GM18909 (cell line): ENCODE measurements around the gene MTHFSD.

Experiments used
- ATAC-seq: cut with Tn5 transposase; IDR thresholded peaks from one replicate; pipeline ENCODE4 v1.9.1; 2021; ENCODE audit warnings: mild to moderate bottlenecking; ENCODE audit not compliant: unreplicated experiment, poor library complexity

MTHFSD gene

GRCh38 chr16:86515777-86516622 lies 39.0 kb downstream of the MTHFSD start:
- no peak for ATAC-seq

GRCh38 chr16:86515413-86515776 lies 39.6 kb downstream of the MTHFSD start:
- no peak for ATAC-seq

DNA sequence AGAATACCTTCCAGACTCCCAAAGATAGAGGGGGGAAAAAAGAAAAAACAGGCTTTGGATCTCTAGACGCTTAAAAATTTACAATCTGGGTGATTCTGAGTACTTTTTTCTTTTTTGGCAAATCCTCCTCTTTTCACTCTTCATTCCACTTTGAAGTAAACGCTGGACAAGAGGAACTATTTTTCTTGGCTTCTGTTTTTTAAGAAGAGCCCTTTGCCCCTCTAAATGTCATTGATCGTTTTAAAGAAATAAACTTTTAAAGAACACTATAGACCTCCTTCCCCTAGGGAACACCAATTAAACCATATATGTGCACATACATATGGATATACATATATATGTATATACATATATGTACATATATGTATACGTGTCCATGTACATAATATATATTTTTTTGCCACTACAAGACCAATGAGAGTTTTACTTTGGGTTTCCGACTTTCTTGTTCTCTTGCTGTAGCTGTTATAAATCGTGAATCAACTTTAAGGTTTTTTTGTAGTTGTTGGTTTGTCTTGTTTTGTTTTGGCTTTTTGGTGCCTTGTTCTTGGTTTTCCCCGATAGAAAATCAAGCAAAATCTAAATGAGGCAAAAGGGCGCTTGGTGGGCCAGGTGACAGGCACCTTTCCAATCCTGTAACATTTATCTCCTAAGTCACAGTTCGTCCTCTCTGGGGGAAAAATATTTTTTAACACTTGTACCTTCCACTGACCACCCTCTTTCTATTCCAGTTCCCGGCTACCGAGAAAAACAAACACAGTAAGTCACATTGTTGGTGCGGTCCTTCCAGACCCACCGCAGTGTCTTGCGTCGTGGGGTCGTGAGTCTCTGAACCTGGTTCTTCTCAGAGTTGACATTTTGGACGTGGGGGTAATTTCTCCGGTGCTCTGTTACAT lies 40.3 kb downstream of the MTHFSD start:
- no peak for ATAC-seq

DNA sequence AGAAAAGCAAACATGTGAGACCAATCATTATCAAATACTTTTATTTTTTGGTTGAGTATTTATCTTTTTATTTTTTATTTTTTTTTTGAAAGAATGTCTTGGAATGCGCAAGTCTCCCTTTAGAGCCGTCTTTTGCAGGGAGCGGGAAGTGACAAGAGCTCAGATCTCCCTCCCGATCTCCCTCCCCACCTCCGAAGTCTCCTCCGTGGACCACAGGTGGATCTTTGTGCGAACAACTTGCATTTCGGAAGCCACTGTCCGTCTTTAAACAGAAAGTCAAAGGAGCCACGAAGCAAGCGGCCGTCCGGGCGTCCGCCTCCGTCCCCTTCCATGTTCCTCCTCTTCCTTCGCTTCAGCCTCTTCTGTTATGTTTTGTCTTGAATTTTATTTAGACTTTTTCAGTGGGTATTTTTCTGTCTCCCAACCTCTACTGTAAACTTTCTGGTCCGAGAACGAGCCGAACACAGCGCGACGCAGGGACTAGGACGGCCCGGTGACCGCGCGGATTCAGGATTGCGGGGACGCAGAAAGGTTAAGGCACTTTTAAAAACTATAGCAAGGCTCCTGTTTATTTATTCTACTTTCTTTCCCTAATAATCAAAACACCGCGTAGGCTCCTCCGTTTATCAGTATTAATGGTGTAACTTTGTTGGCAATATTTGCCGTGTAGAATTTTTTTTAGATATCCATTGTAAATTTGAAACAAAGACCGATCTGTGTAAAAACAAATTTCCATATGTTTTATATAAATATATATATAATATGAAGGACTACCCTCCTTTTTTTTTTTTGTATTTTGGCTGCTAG lies 41.4 kb downstream of the MTHFSD start:
- ATAC-seq, result no peak

DNA sequence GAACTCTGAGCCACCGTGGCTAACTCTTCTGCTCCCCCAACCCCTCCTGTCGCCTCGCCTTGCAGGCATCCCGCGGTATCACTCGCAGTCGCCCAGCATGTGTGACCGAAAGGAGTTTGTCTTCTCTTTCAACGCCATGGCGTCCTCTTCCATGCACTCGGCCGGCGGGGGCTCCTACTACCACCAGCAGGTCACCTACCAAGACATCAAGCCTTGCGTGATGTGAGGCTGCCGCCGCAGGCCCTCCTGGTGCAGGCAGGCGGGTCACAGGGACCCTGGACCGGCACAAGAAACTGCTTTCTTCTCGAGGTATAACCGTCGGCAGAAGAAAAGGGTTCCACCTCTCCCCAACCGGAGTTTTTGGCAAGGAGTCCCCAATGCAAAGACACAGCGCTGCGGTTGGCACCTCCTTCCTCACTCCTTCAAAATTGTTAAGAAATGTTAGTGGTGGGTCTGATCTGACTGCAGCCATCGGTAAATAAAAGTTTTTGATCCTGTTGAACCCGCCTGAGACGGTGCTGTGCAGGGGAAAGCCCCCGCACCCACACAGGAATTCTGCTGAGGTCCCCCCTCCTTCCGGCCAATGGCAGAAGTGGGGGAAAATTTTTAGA lies 42.1 kb downstream of the MTHFSD start:
- ATAC-seq, result no peak

- no peak for ATAC-seq
These were observed 42.7 kb downstream of the MTHFSD start for GRCh38 chr16:86512301-86512859.

- no peak for ATAC-seq
These were observed 43.5 kb downstream of the MTHFSD start for GRCh38 chr16:86511317-86512161.

GRCh38 chr16:86510465-86511261 lies 44.4 kb downstream of the MTHFSD start, which contains the start of gene FOXF1:
TSS of gene FOXF1 (plus strand) at chr16:86510527. CDS start at chr16:86510570, 43 bp downstream.
- no peak for ATAC-seq

DNA sequence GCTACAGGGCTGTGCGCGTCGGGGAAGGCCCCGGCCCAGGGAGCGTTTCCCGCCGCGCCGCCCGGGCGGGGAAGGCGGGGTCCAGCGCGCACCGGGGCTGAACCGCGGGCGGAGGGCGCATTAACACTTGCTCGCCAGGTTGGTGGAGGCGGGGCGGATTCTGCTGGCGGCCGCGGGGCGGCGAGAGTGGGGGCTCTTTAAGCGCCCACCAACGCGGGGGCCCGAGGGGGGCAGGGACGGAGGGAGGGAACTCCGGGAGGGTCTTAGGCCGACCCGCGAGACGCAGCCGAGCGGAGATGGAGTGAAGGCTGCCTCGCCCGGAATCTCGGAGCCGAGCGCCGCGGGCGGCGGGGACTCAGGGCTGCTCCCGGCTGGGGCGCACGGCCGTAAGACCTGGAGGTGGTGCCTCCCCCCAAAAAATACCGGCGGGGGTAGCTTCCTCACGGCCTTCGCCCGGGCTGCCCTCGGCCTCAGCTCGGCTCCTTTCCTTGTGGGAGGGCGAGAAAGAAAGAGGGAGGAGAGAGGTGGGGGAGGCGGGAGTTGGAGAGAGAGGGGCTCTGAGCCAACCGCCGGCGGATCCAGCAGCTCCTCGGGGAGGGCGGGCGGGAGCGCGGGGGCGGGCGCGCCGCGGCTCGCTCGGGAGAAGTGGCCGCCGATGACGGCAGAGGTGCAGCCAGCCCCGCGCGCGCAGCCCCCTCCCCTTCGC lies 45.1 kb downstream of the MTHFSD start:
- ATAC-seq, result no peak

DNA sequence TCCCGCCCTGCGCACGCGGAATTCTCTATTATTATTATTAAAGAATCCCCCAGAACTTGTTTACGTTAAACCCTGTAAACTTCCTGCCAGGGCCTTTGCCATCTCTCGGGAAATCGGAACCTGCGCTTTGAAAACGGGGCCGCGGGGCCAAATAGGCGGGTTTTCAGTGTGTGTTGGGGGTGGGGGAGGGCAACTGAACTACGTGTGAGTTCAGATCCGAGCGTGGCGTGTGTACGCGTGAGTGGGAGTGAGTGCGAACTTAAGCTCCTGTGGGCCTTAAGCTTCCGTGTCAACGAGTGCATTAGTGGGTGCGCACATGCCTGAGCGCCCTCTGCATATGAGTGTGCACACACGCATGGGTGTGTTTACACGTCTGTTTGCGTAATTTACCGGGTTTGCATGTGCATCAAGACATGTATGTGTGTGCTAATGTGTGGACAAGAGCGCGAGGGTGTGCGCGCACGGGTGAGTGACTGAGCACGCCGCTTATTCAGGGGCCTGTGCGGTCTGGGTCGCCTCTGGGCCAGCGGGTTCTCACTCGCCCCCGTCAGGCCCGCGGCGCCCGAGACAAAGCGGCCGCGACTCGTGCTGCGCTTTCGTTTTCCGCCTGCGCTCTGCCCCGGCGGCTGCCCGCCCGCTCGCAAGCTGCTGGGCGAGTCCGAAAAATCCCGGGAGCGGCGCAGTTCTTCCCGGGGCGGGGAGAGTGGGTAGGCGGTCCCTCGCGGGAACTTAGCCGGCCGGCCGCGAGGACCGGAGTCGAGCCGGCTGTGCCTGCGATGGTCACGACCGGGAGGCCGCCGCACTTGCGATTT lies 45.9 kb downstream of the MTHFSD start:
- ATAC-seq, result no peak

GRCh38 chr16:86508028-86508946 lies 46.7 kb downstream of the MTHFSD start:
- no peak for ATAC-seq

DNA sequence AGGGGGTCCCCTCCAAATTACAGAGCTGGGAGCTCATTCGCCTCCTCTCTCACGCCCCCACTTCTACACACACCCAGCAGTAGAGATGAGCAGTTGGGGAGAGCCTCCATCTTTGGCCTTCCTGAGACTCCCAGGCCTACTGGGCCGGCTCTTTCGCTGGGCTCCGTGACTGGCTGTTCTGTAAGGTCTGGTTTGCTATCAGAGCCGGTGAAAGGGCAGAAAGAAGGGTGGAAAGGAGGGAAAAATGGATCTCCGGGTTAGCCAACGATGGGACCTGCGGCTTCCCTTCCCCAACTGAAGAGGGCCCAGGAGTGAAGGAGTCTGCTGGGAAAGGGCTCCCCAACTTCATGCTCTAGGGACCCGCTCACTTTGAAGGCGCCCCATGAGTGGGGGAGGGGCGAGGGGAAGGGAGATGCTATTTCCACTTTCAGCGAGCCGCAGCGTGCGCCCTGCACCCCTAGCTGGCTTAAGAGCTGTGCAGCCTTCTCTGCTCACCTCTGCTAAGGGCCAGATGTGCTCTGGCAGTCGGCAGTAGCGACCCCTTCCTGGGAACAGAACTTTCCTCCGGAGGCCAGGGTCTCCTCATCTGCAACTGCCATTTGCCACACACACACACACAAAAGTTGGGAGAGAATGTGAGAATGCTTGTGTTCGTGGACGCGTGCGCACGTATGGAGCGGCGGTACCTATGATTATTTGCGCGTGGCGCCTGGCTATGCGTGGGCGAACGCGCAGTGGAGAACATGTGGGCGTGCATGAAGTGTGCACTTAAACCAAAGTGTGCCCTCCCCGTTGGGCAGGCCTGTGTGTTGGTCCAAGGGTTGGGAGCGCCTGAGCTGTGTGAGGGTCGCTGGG lies 47.6 kb downstream of the MTHFSD start:
- no peak for ATAC-seq

- ATAC-seq, result no peak
These were observed 48.9 kb downstream of the MTHFSD start for GRCh38 chr16:86505899-86506864.
